GM18873 (cell line): ENCODE results near the gene EEF2K.
A peak's percentile ranks its signal among the peaks of the same experiment; 100 is the strongest.
"Not testable (repeated sequence)": the region's sequence is repeated elsewhere in the genome, so short reads cannot be mapped to it uniquely, and the experiment has no call there.

Experiments
- ATAC-seq: cut with Tn5 transposase; IDR thresholded peaks from one replicate; pipeline ENCODE4 v1.9.1; 2021; ENCODE audit warnings: mild to moderate bottlenecking, moderate library complexity, moderate number of reproducible peaks; ENCODE audit not compliant: unreplicated experiment, low FRiP score

EEF2K gene

GRCh38 chr16:22189473-22190080 lies 16.5 kb upstream of the EEF2K start:
- ATAC-seq = no peak

GRCh38 chr16:22190081-22190775 lies 15.8 kb upstream of the EEF2K start:
- ATAC-seq = peak; percentile 51

DNA sequence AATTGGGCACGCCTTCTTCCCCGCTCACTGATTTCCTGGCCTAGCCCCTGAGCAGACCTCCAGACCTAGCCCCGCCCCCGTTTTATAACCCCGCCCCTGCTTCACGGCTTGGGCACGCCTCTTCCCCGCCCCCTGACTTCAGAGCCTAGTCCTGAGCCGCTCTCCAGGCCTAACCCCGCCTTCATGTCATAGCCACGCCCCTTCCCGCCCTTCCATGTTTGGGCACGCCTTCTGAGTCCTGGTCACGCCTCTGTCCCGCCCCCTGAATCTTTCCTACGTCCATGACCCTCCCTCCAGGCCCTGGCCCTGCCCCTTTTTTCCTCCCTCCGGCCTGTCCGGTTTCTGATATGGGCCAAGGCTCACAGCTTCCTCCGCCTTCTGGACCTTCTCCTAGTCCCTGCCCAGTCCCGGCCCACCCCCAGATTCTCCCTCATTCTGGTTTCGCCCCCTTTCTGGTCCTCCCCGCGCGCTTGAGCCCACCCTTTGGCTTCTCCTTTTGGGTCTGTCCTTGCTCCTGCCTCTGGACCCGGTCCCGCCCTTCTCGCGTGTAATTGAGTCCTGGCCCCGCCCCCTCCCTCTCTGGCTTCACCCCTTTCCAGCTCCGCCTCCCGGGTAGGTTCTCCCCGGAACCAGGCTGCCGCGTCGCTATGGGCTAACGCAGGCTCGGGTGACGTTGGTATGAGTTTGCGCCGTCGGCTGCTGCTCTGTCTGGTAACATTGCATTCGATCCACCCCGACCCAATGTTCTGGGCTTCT lies 15.1 kb upstream of the EEF2K start:
- peak; percentile 42 for ATAC-seq

DNA sequence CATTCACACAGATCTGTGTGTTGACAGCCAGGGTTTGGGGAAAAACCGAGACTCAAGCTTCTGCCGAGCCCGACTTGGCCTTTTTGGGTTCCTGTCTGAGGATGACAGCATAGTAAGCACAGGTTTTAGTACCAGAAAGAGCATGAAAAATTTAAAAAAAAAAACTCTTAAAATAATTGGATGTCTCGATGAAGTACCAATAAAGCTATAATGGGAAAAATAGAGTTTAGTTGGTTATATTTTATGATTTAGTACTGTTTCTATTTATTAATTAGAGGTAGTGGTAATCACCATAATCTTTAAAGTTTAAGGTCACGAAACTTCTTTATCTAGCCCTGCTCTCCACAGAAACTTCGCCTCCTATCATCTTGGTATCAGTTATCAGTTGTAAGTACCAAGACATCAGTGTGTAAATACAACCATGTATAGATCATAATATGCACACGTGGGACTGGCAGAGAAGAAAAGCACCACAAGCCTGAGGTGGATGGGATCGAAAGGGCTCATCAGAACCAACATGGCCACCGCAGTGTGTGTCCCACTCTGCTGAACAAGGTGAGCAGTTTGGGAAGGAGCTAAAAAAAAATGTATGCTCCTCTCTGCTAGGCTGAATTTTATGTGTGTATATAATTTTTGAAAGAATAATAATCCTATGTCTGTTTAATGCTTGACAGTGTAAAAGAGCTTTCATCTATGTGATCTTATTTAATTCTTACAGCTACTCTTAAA lies 14.4 kb upstream of the EEF2K start:
- ATAC-seq = no peak

DNA sequence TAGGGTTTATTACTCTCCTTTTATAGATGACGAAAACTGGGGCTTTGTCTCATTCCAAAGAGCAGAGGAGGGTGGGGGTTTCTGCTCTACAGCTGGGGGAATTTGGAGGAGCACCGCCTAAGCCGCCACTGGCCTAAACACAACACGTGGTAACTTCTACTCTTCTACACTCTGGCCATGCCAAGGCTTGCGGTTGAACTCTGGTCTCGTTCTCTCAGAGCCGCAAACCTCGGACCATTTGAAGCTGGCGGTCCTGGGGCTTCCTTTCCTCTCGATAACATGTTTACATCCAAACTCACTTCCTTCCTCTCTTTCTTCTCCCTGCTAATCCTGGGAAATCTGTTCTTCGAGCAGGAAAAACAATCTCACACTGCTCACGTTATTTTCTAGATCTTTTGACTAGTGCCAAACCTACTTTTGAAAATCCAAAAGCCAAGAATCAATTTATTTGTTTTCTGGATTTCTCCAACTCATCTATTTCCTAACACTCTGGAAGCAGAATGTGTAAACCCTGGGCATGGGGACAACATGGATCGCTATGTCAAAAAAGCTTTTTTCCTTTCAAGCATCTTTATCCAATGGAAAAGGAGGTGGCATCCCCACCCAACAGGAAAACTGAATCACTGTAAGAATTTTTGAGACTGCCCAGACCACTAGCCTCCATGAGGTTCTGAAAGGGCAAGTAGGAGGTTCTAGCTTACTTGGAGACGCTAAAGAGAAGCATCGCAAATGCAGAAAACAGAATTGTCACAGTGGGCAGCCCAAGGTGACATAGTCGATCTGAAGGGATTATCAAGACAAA lies 13.6 kb upstream of the EEF2K start:
- peak; percentile 20 for ATAC-seq

DNA sequence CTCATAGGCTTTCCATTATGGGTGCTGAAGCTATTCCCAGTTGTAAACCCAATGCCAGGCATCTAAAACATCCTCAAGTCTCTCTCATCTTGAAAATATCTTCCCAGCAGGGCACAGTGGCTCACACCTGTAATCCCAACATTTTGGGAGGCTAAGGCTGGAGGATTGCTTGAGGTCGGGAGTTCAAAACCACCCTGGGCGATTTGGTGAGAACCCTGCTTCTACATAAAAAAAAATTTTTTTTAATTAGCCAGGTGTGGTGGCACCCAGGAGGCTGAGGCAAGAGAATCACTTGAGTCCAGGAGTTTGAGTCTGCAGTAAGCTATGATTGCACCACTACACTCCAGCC lies 13.0 kb upstream of the EEF2K start:
- no peak for ATAC-seq

DNA sequence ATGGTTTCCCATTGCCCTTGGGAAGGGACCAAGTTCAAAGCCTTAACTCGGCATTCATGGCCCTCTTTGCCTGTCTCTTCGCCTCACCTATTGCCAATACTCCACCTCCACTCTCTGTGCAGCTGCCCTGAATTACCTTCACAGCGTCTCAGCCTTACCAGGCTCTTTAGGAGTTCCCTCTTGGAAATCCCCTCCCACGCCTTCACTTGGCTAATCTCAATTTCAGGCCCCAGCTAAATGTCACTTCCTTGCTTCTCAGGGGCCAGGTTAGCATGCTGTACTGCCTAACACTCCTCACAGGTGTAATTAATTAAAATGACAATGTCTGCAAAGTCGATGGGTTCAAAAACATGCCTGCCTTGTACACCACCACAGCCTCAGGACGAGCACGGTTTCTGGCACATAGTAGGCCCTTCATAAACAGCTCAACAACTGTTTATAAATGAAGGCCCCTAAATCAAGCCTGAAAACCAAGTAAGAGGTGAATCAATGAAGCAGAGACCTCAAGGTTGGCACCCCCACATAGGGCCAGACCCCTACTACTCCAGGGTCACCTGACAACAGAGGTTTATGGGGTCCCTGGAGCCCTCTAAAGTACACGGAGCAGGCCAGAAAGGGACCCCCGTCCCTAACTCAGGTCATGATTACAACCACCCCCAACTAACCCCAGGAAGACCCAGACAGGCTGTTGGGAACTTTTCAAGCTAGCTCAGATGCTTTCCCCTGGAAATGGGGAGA lies 11.2 kb upstream of the EEF2K start:
- ATAC-seq = no peak

GRCh38 chr16:22195445-22195694 lies 10.7 kb upstream of the EEF2K start:
- ATAC-seq = no peak

DNA sequence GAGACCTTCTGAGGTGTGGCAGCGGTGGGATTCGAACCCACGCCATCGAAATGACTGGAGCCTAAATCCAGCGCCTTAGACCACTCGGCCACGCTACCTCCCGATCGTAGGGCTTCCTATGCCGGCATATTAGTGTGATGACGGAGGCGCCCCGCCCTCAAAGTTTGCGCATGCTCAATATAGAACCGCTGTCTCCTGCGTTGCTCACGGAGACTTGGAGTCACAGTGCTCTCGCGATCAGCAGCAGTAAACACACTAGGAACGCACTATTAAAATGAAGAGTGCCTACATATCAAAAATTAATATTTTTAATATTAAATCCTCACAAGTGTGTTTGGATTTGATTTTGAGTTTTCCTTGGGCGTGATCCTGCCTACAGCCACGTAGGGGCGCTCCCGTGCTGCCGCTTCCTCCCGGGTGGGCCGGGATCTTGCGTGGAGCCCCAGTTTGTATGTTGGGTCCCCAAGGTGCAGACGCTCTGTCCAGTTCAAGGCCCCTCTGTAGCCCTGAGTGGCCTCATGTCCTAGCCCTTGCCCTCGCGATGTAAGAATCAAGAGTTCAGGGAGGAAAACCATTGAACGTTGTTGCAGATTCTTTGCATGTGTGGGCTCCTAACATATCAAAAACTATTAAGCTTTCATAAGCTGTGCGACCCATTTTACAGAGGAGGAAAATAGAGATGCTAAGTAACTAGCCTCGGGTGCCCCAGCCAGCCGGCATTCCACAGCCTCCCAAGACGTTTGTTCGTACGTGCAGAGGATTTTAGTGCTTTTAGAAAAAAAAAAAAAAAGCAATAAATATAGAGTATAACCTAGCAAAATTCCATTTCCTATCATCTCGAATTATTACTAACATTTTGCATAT lies 10.2 kb upstream of the EEF2K start:
- no peak for ATAC-seq

- ATAC-seq = not testable (repeated sequence)
These were observed 9.4 kb upstream of the EEF2K start for GRCh38 chr16:22196559-22197168.

DNA sequence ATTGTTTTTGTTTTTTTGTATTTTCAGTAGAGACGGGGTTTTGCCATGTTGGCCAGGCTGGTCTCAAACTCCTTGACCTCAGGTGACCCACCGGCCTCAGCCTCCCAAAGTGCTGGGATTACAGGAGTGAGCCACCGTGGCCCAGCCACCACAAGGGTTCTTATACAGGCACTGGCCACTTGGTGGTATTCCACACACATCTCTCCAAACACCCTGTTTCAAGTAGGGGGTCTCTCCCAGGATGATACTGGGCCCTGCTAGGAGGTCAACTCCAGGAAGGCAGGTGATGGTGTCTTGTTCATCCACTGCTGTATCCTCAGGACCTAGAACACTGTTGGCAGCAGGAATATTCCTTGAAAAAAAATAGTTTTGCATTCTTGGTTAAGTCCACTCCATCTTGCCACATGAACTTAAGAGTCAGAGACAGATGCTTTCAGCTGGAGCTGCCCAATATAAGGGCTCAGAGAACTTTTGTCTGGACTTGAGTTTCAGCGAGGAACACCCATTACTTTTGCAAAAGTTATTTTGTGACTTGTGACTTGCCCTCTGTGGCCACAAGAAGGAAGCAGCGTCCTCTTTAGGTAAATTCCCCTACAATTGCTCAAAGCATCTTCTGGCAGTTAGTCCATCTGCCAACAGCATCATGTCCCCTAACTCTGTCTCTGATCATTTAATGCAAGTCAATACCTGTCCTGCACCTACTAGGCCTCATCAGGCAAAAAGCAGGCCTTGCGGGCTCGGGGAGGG lies 7.4 kb upstream of the EEF2K start:
- ATAC-seq = no peak

GRCh38 chr16:22202261-22202637 lies 3.8 kb upstream of the EEF2K start:
- no peak for ATAC-seq

DNA sequence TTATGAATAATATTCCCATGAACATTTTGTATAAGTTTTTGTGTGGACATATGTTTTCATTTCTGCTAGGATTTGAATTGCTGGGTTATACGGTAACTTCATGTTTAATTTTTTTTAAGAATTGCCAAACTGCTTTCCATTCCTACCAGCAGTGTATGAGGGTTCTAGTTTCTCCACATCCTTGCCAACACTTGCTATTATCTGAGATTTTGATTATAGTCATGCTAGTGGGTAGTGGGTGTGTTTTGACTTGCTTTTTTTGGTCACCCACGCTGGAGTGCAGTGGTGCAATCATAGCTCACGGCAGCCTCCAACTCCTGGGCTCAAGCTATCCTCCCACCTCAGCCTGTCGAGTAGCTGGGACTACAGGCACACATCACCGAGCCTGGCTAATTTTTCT lies 3.0 kb upstream of the EEF2K start:
- no peak for ATAC-seq

DNA sequence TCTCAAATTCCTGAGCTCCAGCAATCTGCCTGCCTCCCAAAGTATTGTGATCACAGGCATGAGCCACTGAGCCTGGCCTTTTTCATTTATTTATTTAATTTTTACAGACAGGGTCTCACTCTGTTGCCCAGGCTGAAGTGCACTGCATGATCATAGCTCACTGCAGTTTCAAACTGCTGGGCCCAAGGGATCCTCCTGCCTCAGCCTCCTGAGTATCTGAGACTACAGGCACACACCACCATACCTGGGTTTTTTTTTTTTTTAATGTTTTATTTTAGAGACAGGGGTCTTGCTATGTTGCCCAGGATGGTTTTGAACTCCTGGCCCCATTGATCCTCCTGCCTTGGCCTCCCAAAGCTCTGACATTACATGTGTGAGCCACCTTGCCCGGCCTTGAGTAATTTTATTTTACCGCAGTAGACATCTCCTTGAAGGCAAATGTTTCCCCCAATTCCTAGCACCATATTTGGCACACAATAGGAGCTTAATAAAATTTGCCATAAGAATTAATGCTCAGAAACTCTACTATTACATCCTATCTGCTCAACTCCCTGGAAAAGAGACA lies 1.9 kb upstream of the EEF2K start:
- ATAC-seq = no peak

- ATAC-seq = no peak
These were observed 483 bp upstream of the EEF2K start for GRCh38 chr16:22205577-22206012.

- peak; percentile 39 for ATAC-seq
These were observed 1.0 kb downstream of the EEF2K start for GRCh38 chr16:22206842-22207714.
